NCI-H2171 (cell line): Measurements from ENCODE around the gene IRF5.

ENCODE experiments used
- DNase-seq: peaks from one replicate; lab custom pipeline; 2025; lab: John Stamatoyannopoulos, UW

IRF5 gene

GRCh38 chr7:128921866-128922440 lies 15.8 kb upstream of the IRF5 start:
- DNase-seq, result no peak

DNA sequence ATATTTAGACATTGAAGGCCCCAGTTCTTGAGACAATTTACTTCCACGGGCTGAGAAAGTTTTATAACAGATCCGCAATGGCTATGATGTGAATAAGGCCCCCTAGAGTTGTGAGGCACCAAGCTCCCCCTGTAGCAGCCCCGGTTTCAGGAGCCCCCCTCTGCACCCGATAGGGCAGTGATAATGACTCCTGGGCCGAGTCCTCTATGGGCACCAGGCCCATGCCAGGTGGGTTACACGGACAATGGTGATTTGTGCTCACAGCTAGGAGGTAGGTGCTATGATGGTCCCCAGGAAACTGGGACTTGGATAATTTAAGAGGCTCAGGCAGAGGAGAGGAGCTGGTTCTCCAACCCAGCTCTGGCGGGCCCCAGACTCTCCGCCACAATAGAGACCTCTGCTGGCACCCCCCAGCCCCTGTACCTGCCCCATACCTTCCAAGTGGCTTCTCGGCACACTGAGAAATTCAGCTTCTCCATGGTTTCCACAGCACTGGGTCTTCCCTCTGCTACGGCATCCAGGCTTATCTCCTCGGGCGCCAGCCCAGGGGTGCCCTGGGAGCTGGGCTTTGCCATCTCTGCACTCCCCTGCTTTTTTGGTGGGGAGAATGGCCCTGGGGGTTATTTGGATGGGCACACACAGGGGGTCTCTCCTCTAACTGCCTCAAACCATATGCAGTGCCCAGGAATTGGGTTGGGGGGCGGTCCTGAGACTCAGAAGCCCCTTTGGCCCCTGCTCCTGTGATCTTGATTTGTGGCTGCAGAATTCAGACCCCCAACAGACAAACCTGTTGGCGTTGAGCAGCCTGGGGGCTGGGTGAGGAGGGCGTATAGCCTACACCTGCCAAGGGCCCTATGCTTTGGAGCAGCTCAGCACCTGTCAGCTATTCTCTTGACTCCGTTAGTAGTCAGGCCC lies 15.0 kb upstream of the IRF5 start:
- DNase-seq, result no peak

DNA sequence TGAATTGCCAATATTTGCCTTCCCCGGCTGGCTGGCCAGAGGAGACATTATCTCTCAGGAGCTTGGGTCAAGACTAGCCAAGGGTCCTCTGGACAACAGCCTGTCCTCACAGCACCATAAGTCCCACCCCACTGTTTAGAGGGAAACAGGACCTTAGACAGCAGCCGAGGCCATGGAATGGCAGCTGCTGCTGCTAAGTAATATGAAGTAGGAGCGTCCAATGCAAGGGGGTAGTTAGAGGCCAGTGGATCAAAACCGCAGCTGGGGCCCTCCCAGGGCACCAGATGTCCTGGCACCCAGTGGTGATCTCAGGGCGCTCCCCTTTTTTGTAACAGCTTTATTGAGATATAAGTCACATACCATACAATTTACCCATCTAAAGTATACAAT lies 14.3 kb upstream of the IRF5 start:
- DNase-seq, result no peak

DNA sequence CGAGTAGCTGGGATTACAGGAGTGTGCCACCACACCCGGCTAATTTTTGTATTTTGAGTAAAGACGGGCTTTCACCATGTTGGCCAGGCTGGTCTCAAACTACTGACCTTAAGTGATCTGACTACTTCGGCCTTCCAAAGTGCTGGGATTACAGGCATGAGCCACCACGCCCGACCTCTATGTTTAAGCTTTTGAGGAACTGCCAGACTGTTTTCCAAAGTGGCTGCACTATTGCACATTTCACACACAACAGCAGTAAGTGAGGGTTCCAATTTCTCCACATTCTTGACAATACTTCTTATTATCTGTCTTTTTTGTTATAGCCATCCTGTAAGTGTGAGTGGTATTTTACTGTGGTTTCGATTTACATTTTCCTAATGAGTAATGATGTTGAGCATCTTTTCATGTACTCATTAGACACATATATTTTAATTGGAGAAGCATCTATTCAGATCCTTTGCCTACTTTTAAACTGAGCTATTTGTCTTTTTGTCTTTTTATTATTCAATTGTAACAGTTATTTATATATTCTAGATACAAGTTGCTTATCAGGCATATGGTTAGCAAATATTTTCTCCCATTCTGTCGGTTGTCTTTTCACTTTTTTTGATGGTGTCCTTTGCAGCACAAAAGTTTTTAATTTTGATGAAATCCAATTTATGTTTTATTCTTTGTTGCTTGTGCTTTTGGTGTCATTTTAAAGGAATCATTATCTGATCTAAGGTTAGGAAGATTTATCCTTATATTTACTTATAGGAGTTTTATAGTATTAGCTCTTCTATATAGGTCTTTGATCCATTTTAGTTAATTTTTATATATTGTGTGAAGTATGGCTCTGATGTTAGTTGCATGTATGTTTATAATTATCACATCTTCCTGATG lies 12.8 kb upstream of the IRF5 start:
- DNase-seq, result no peak

GRCh38 chr7:128928159-128928813 lies 9.4 kb upstream of the IRF5 start:
- DNase-seq, result no peak

DNA sequence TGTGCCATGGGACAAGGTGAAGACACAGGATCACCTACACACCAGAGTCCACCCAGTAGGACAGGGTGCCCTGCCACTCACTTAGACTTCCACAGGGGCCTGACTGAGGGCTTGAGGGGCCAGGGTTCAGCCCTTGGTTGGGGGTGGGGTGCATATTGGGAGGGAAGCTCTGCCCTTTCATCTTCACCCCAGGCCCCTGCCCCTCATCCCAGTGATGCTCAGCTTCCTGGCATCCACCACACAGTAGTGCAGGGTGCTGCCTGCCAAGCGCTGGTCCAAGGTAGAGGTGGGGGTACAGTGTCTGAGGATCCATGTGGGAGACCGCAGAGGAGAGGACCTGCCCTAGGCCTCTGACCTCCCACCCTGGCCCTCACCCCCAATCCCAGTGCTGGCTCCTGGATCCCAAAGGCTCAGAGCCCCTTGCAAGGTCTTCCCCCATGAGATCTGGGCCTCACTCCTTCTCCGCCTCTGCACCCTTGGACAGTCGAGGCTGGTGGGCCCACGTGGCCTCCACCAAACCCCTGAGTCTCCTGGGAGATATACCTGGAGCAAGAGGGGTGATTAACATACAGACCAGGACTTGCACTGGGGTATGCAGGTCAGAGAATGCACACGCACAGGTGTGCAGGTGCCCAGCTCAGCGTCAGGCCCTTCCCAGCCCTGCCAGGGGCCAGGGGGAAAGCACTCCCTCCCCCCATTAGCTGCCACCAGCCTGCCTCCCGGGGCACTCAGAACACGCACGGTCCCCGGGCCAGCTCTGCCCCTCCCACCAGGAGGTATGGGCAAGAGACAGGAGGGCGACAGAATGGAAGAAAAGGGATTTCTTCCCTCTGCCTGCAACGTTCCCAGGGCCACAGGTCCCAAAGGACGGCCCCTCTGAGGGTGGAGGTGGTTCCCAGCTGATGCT lies 8.6 kb upstream of the IRF5 start:
- no peak for DNase-seq

GRCh38 chr7:128931190-128931798 lies 6.4 kb upstream of the IRF5 start:
- no peak for DNase-seq

- no peak for DNase-seq
These were observed 5.5 kb upstream of the IRF5 start for GRCh38 chr7:128931965-128932861.

- no peak for DNase-seq
These were observed 4.9 kb upstream of the IRF5 start for GRCh38 chr7:128932862-128933179.

DNA sequence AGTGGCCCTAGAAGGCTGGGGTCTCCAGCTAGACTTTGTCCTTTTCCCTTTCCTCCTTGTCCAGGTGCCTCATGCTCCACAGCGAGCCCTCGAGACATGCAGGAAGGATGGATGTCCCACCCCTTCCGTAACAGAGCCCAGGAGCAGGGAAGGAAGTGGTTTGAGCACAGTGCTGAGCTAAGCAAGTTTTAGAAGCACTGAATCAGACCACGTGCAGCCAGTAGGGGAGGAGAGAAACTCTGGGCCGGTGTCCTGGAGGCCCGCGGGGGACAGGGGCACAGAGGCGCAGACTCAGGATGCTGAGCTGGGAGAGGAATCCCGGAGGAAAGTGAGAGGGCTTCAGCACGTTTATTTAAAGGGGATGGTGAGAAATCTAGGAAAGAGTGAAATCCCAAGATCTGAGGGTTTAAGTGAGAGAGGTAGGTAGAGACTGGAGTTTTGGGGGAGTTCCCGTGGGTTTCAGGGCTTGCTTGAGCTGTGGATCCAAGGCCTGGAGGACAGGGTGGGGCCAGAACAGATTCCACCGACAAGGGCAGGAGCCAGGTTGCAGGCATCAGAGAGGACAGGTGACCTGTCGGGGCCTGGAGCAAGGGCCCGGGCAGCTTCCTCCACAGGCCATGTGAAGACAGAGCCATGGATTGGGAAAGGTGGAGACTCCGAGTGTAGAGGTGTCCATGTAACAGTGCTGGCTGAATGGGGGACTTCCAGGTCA lies 4.4 kb upstream of the IRF5 start:
- no peak for DNase-seq

GRCh38 chr7:128934361-128935341 lies 3.1 kb upstream of the IRF5 start:
- DNase-seq, result no peak

DNA sequence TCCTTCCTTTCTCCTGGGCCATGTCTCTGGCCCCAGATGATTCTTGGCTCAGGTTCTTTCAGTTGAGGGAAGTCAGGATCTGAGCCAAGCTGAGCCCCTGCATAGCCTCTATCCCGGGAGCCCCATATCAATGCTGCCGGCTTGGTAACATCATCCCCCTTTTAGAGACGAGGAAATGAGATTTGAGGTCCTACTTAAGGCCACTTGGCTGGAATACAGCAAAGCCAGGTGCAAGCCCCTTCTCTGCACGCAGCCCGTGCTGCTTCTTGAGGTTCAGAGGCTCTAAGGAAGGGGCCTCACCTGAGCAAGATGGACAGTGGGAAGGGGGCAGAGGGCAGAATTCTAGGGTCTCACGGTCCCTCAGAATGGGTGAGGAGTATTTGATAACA lies 2.4 kb upstream of the IRF5 start:
- DNase-seq, result no peak

DNA sequence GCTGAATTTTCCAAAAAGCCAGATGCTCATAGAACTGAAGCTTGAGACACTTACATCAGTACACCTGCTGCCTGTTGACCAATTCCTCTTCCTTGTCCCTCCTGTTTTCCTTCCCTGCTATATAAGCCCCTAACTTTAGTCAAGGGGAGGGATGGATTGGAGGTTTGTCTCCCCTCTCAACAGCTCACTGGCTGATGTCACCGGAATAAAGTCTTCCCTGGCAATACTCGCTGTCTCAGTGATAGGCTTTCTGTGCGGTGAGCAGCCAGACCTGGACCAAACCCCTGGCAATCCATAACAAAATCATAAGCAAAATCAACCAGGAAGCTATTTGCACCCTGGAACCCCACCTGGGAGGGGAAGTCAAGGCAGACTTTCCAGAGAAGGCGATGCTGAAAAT lies 929 bp upstream of the IRF5 start:
- DNase-seq, result no peak

GRCh38 chr7:128937271-128937646 lies 468 bp upstream of the IRF5 start:
- no peak for DNase-seq

GRCh38 chr7:128938544-128939074 lies 882 bp downstream of the IRF5 start:
- no peak for DNase-seq

DNA sequence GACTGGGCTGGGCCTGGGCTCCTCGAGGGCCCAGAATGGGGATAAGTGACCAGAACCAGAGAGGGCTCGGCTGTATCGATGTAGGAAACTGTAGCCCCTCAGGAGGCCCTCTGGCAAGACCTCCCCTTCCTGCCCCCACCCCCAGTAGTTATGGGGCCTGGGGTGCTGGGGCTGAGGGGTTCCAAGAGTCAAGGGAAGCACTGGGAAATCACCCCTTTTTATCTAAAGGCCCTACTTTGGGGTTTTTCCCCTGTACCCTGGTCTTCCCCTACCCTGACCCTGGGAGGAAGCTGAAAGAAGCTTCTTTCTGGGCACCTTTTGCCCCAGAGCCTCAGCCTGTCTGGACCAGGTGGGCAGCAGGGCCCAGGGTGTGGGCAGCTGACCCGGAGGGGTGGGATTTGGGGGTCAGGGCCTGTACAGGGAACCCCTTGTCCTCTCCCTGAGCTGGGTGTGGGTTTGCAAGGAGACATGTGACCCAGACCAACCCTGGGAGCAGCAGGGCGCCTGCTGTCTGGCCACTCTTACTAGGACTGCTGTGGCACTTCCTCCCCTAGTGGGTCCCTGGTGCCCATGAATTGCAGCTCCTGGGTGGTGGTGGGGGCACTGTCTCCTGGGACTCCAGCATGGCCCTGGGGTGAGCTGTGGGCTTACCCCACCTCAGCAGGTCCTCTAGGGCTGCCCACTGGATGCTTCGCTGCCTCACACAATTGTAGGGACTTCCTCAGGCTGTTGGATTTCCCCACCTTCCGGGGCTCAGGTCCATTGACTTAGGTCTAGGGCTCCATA lies 1.5 kb downstream of the IRF5 start:
- DNase-seq, result no peak

- no peak for DNase-seq
These were observed 2.2 kb downstream of the IRF5 start for GRCh38 chr7:128939861-128940410.
